Endothelial cell of umbilical vein (primary cell): ENCODE measurements around the gene PCDHA4.
"Not testable (repeated sequence)": the region's sequence is repeated elsewhere in the genome, so short reads cannot be mapped to it uniquely, and the experiment has no call there.

Experiments used
- CTCF ChIP-seq, 2 donors: IDR thresholded peaks; 1 replicate in 1 of 2; 2 replicates in 1 of 2; pipeline ENCODE4 v1.5.1; 2011; ENCODE audit warnings: low read length in 2 of 2, mild to moderate bottlenecking in 2 of 2, moderate library complexity in 2 of 2, control low read depth in 1 of 2, inconsistent platforms in 1 of 2, low read depth in 1 of 2; ENCODE audit not compliant: insufficient read depth in 1 of 2; ENCODE audit errors: extremely low read depth in 1 of 2
- EZH2 ChIP-seq: IDR thresholded peaks from 2 replicates; pipeline ENCODE4 v1.6.1; 2012; ENCODE audit warnings: borderline replicate concordance, low read depth, mild to moderate bottlenecking, moderate library complexity, low read length, inconsistent platforms; ENCODE audit not compliant: severe bottlenecking
- FOS ChIP-seq: IDR thresholded peaks from 2 replicates; pipeline ENCODE4 v1.6.1; 2011; ENCODE audit warnings: mild to moderate bottlenecking, low read length, moderate library complexity, borderline replicate concordance; ENCODE audit not compliant: insufficient read depth
- MAX ChIP-seq: IDR thresholded peaks from 2 replicates; pipeline ENCODE4 v1.6.1; 2011; ENCODE audit not compliant: insufficient read depth, insufficient read length
- MYC ChIP-seq: IDR thresholded peaks from one replicate; pipeline ENCODE4 v1.6.1; 2011; ENCODE audit warnings: mild to moderate bottlenecking, low read depth, low read length
- POLR2A ChIP-seq: IDR thresholded peaks from 2 replicates; pipeline ENCODE4 v1.6.1; 2012; ENCODE audit warnings: low read depth, mild to moderate bottlenecking, control low read depth, low read length
- POLR2AphosphoS5 ChIP-seq: IDR thresholded peaks from 2 replicates; pipeline ENCODE4 v1.6.1; 2012; ENCODE audit warnings: low read depth, mild to moderate bottlenecking, control low read depth, low read length, moderate library complexity; ENCODE audit not compliant: insufficient read depth

GRCh38 chr5:140787422-140787821 is 19.4 kb upstream of the PCDHA4 start:
- TF ChIP-seq POLR2AphosphoS5; CTCF (IDR thresholded peaks at IDR 0.05; ENCODE audit: extremely low read depth in 1 of 2, insufficient read depth in 1 of 2, low read depth in 1 of 2, low read length in 2 of 2); FOS; EZH2; POLR2A; MAX; MYC: not testable (repeated sequence)
